Measurements from ENCODE around the gene DAAM1. TPM values are rescaled to one million over a fixed set of nuclear protein-coding genes. Genes with fewer than 3 reads are reported as not detected.

DAAM1 gene
- total RNA-seq, 1 donor from 2014 or later, result 38.0 TPM

- Histone ChIP-seq H3K27me3 (ENCODE audit: insufficient read depth, low read length) (no peaks in the 10 kb centered on the region), H3K36me3 (ENCODE audit: insufficient read depth, low read length) (no peaks in the 10 kb centered on the region), H2AFZ (ENCODE audit: low read depth, low read length) (no peak overlapping the region), H3K79me2 (ENCODE audit: insufficient read depth, low read length) (peaks cover 29% of the 10 kb centered on the region), H3K27ac (ENCODE audit: low read depth, low read length) (no peak overlapping the region), H3K9me3 (ENCODE audit: insufficient read depth, low read depth, low read length) (no peaks in the 10 kb centered on the region), H4K20me1 (ENCODE audit: insufficient read depth, low read length) (peaks cover 39% of the 10 kb centered on the region), H3K4me1 (ENCODE audit: insufficient read depth, low read length) (peaks cover 7% of the 10 kb centered on the region), H3K9ac (ENCODE audit: low read length) (no peak overlapping the region), H3K4me3 (ENCODE audit: insufficient read depth, low read depth, low read length) (no peak overlapping the region), H3K4me2 (ENCODE audit: low read length) (no peak overlapping the region)
- DNase-seq (ENCODE audit: low read depth), result no peak
- H3K36me3 Mint-ChIP-seq (ENCODE audit: low read depth, unreplicated experiment), result peaks cover 3% of the 10 kb centered on the region
- no peaks in the 10 kb centered on the region for H3K27me3 Mint-ChIP-seq (ENCODE audit: low read depth, unreplicated experiment)
- no peak for FAIRE-seq
- H3K4me3 Mint-ChIP-seq (ENCODE audit: unreplicated experiment), result no peak overlapping the region
- TF ChIP-seq EZH2 (IDR thresholded peaks at IDR 0.05; ENCODE audit: insufficient read depth, low read length) (no peak), CTCF (IDR thresholded peaks at IDR 0.05; ENCODE audit: insufficient read depth, low read depth, low read length) (no peak)
- H3K9me3 Mint-ChIP-seq (ENCODE audit: unreplicated experiment), result no peaks in the 10 kb centered on the region
- peaks cover 23% of the 10 kb centered on the region for H3K4me1 Mint-ChIP-seq (ENCODE audit: low read depth, unreplicated experiment)
- no peak overlapping the region for H3K27ac Mint-ChIP-seq (ENCODE audit: unreplicated experiment)
These were observed 59.5 kb downstream of the DAAM1 start for GRCh38 chr14:59247801-59248584.

- H3K27ac Mint-ChIP-seq (ENCODE audit: unreplicated experiment), result peak overlapping the region; percentile 42
- H2AFZ ChIP-seq (ENCODE audit: low read depth, low read length), result no peak overlapping the region
- TF ChIP-seq CTCF (IDR thresholded peaks at IDR 0.05; ENCODE audit: insufficient read depth, low read depth, low read length) (no peak), EZH2 (IDR thresholded peaks at IDR 0.05; ENCODE audit: insufficient read depth, low read length) (no peak)
- DNase-seq (ENCODE audit: low read depth) (no peak), FAIRE-seq (no peak)
- peaks cover 26% of the 10 kb centered on the region for H3K79me2 ChIP-seq (ENCODE audit: insufficient read depth, low read length)
- H3K4me3 Mint-ChIP-seq (ENCODE audit: unreplicated experiment), result no peak overlapping the region
- no peak overlapping the region for H3K4me3 ChIP-seq (ENCODE audit: insufficient read depth, low read depth, low read length)
- H3K4me1 ChIP-seq (ENCODE audit: insufficient read depth, low read length), result peaks cover 13% of the 10 kb centered on the region
- H3K27me3 ChIP-seq (ENCODE audit: insufficient read depth, low read length), result no peaks in the 10 kb centered on the region
- no peaks in the 10 kb centered on the region for H3K9me3 Mint-ChIP-seq (ENCODE audit: unreplicated experiment)
- no peak overlapping the region for H3K4me2 ChIP-seq (ENCODE audit: low read length)
- H3K27ac ChIP-seq (ENCODE audit: low read depth, low read length), result no peak overlapping the region
- H3K27me3 Mint-ChIP-seq (ENCODE audit: low read depth, unreplicated experiment), result no peaks in the 10 kb centered on the region
- H4K20me1 ChIP-seq (ENCODE audit: insufficient read depth, low read length), result peaks cover 33% of the 10 kb centered on the region
- peaks cover 30% of the 10 kb centered on the region for H3K4me1 Mint-ChIP-seq (ENCODE audit: low read depth, unreplicated experiment)
- no peaks in the 10 kb centered on the region for H3K9me3 ChIP-seq (ENCODE audit: insufficient read depth, low read depth, low read length)
- no peak overlapping the region for H3K9ac ChIP-seq (ENCODE audit: low read length)
- H3K36me3 Mint-ChIP-seq (ENCODE audit: low read depth, unreplicated experiment), result peaks cover under 1% of the 10 kb centered on the region
- H3K36me3 ChIP-seq (ENCODE audit: insufficient read depth, low read length), result no peaks in the 10 kb centered on the region
These were observed 60.6 kb downstream of the DAAM1 start for GRCh38 chr14:59249029-59249428.

All from astrocyte (in vitro differentiated cells and primary cell).